Measurements from ENCODE around the gene ATP8A1.

ATP8A1 gene

DNA sequence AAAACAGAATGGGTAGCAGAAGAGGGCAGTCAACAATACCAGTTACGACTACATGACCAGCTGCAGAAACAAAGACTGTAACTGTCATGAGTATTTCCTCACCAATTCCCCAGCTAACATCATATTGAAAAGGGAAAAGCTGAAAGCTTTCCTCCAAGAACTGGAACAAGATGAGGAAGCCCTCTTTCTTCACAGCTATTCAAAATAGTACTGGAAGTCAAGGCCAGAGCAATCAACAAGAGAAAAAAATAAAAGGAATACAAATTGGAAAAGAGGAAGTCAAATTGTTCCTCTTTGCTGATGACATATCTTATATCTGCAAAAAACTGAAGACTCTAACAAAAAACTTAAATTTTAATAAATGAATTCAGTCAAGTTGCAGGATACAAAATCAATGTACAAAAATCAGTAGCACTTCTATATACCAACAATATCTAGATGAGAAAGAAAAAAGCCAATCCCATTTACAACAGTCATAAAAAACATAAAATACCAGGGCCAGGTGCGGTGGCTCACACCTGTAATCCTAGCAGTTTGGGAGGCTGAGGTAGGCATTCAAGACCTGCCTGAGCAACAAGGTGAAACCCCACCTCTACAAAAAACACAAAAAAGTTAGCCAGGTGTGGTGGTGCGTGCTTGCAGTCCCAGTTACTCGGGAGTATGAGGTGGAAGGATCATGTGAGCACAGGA, 125.4 kb downstream of the ATP8A1 start:
- TF ChIP-seq POLR2AphosphoS5 (IDR thresholded peaks at IDR 0.05; ENCODE audit: low read depth, low read length) (no peak), TAF1 (IDR thresholded peaks at IDR 0.05; ENCODE audit: low read depth, low read length) (no peak), POU2F2 (IDR thresholded peaks at IDR 0.05; ENCODE audit: low read depth, low read length) (no peak), SPI1 (IDR thresholded peaks at IDR 0.05; ENCODE audit: low read depth, low read length) (no peak), POLR2A (IDR thresholded peaks at IDR 0.05; ENCODE audit: low read depth, low read length) (no peak), PAX5 (IDR thresholded peaks at IDR 0.05; ENCODE audit: insufficient read depth, low read length, severe bottlenecking) (no peak)
- no peak for FAIRE-seq
- DNase-seq (ENCODE audit: insufficient read length, low spot score), result no peak

DNA sequence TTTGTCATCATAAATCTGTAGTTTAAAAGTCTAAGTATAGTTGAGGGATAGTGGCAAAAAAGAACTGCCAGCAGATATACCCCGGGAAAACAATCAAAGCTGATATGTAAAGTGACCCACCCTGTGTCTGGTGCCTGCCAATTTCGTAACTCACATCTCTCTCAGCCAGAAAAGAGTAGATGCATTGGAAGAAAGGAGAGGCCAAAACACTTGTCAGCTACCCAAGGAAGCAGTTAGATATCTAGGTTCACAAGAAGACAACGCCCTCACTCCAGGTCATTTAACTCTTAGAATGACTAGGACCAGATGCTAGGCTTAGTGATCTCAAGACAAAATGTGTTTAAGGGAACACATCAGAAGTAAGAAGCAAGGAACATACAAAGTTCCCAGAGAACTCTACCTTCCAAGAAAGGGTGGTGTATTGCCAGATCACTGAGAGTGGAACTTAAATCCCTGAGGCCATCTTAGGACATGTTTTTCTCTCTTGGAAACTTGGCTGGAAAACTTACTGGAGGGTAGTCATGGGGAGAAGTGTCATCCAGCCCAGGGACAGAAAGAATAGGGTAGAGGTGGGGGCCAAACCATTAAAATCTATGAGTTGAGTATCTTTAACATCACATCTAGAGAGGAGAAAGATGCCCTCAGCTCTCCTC, 133.7 kb downstream of the ATP8A1 start:
- FAIRE-seq (no peak), DNase-seq (ENCODE audit: insufficient read length, low spot score) (no peak)
- no peak for TF ChIP-seq POLR2AphosphoS5 (IDR thresholded peaks at IDR 0.05; ENCODE audit: low read depth, low read length)
- no peak for TF ChIP-seq PAX5 (IDR thresholded peaks at IDR 0.05; ENCODE audit: insufficient read depth, low read length, severe bottlenecking)
- TF ChIP-seq TAF1 (IDR thresholded peaks at IDR 0.05; ENCODE audit: low read depth, low read length), result no peak
- TF ChIP-seq POLR2A (IDR thresholded peaks at IDR 0.05; ENCODE audit: low read depth, low read length), result no peak
- TF ChIP-seq SPI1 (IDR thresholded peaks at IDR 0.05; ENCODE audit: low read depth, low read length), result no peak
- TF ChIP-seq POU2F2 (IDR thresholded peaks at IDR 0.05; ENCODE audit: low read depth, low read length), result no peak

DNA sequence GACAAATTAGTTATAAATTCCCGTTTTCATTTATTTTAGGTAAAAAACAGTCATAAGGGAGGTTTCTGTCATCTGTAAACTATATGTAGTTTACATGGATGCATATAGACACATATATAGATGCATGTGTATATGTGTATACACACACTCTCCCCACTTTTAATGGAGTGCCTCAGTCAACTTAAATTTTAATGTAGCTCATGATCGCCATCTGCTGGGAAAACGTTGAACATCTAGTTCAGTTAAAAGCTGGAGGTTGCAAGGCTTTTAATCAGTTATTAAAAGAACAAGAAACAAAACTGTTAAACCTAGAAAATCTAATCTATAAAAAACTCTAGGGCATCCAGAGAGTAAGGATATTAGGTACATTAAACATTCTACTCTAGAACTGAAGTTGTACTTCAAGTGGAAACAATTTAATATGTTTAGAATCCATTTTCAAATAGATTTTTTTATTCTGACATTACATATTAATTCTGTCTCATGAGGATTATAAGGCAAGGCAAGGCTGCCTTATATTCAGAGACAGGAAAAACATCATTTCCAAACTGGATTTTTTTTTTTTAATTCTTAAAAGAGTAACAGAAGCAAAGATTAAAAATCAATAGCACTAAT, 137.0 kb downstream of the ATP8A1 start:
- TF ChIP-seq PAX5 (IDR thresholded peaks at IDR 0.05; ENCODE audit: insufficient read depth, low read length, severe bottlenecking) (no peak), POLR2A (IDR thresholded peaks at IDR 0.05; ENCODE audit: low read depth, low read length) (no peak), SPI1 (IDR thresholded peaks at IDR 0.05; ENCODE audit: low read depth, low read length) (no peak), POLR2AphosphoS5 (IDR thresholded peaks at IDR 0.05; ENCODE audit: low read depth, low read length) (no peak), TAF1 (IDR thresholded peaks at IDR 0.05; ENCODE audit: low read depth, low read length) (no peak), POU2F2 (IDR thresholded peaks at IDR 0.05; ENCODE audit: low read depth, low read length) (no peak)
- DNase-seq (ENCODE audit: insufficient read length, low spot score) (no peak), FAIRE-seq (peak; percentile 85)

- FAIRE-seq, result peak; percentile 69
- TF ChIP-seq SPI1 (IDR thresholded peaks at IDR 0.05; ENCODE audit: low read depth, low read length), result no peak
- no peak for TF ChIP-seq POLR2AphosphoS5 (IDR thresholded peaks at IDR 0.05; ENCODE audit: low read depth, low read length)
- no peak for TF ChIP-seq TAF1 (IDR thresholded peaks at IDR 0.05; ENCODE audit: low read depth, low read length)
- TF ChIP-seq PAX5 (IDR thresholded peaks at IDR 0.05; ENCODE audit: insufficient read depth, low read length, severe bottlenecking), result no peak
- TF ChIP-seq POU2F2 (IDR thresholded peaks at IDR 0.05; ENCODE audit: low read depth, low read length), result no peak
- TF ChIP-seq POLR2A (IDR thresholded peaks at IDR 0.05; ENCODE audit: low read depth, low read length), result no peak
- DNase-seq (ENCODE audit: insufficient read length, low spot score), result no peak
These were observed 141.6 kb downstream of the ATP8A1 start for GRCh38 chr4:42515156-42515884.

DNA sequence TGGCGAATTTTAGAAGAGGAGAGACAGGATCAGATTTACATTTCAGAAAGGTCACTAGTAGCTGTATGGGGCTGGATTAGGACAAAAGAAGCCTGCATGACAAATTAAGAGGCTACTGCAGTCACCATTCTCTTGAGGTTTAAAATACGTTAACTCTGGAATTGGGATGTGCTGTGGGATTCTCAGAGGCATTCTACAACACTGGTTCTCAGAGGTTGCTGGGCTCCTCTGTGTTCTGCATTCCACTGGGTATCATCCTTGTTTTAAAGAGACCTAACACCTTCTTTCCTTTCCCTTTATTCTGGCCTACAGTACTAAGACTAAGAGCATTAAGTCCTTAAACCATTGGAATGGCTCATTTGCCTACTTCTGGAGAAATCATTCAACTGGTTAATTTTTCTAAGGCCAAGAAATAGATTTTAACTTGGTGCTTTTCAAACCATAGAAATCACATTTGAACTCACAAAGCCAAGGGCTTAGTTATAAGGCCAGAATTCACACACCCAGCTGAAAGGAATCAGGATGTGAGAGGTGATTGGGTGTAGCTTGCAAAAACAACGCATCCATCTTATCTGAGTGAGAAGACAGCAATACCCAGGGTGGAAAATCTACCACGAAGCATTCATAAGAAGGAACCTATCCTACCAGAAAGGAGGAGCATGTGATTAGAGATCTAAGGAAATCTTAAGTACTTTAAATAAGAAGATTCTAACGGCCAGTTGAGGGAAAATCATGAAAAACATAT, 143.0 kb downstream of the ATP8A1 start:
- DNase-seq (ENCODE audit: insufficient read length, low spot score) (no peak), FAIRE-seq (peak; percentile 56)
- TF ChIP-seq POLR2A (IDR thresholded peaks at IDR 0.05; ENCODE audit: low read depth, low read length) (no peak), POU2F2 (IDR thresholded peaks at IDR 0.05; ENCODE audit: low read depth, low read length) (no peak)

DNA sequence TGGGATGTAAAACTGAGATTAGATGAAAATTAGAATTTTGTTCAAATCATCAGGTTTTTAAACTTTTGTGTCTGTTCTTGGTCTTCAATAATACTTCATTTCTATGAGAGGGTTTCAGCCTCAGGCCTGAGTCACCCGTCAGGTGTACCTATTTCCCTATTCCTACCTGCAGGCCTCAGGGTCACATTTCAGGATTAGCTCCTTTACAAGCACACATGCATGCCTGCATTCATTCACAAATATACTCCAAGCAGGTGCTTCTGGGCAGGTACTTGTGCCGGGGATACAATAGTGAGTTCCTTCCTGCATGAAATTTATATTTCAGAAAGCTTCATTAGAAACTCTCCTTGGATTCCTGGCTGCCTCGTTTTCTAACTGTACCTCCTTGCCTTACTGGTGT, 144.7 kb downstream of the ATP8A1 start:
- DNase-seq (ENCODE audit: insufficient read length, low spot score) (no peak), FAIRE-seq (no peak)
- TF ChIP-seq POLR2A (IDR thresholded peaks at IDR 0.05; ENCODE audit: low read depth, low read length), result no peak
- no peak for TF ChIP-seq SPI1 (IDR thresholded peaks at IDR 0.05; ENCODE audit: low read depth, low read length)
- no peak for TF ChIP-seq POU2F2 (IDR thresholded peaks at IDR 0.05; ENCODE audit: low read depth, low read length)
- no peak for TF ChIP-seq PAX5 (IDR thresholded peaks at IDR 0.05; ENCODE audit: insufficient read depth, low read length, severe bottlenecking)
- no peak for TF ChIP-seq TAF1 (IDR thresholded peaks at IDR 0.05; ENCODE audit: low read depth, low read length)
- TF ChIP-seq POLR2AphosphoS5 (IDR thresholded peaks at IDR 0.05; ENCODE audit: low read depth, low read length), result no peak

DNA sequence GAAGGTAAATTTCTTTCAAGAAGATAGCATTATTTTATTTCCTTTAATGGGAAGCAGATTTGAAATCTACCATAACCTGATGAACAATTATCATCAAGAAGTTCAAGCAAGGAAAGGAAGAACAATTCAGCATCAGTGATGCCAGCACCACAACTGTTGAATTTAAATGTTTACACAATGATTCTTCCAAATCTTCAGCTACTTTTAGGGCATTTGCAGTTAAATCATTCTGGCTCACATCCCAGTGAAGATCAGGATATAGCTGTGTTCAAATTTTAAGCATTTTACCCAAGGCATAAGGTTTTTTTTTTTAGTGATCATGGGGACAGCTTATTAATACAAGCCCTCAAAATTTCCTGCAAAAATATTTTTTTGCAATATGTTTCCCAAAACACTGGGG, 146.7 kb downstream of the ATP8A1 start:
- FAIRE-seq (no peak), DNase-seq (ENCODE audit: insufficient read length, low spot score) (no peak)
- TF ChIP-seq TAF1 (IDR thresholded peaks at IDR 0.05; ENCODE audit: low read depth, low read length) (no peak), POLR2AphosphoS5 (IDR thresholded peaks at IDR 0.05; ENCODE audit: low read depth, low read length) (no peak), POU2F2 (IDR thresholded peaks at IDR 0.05; ENCODE audit: low read depth, low read length) (no peak), SPI1 (IDR thresholded peaks at IDR 0.05; ENCODE audit: low read depth, low read length) (no peak), POLR2A (IDR thresholded peaks at IDR 0.05; ENCODE audit: low read depth, low read length) (no peak), PAX5 (IDR thresholded peaks at IDR 0.05; ENCODE audit: insufficient read depth, low read length, severe bottlenecking) (no peak)

- DNase-seq (ENCODE audit: insufficient read length, low spot score), result no peak
- FAIRE-seq, result no peak
- TF ChIP-seq SPI1 (IDR thresholded peaks at IDR 0.05; ENCODE audit: low read depth, low read length), result no peak
- no peak for TF ChIP-seq POLR2A (IDR thresholded peaks at IDR 0.05; ENCODE audit: low read depth, low read length)
- TF ChIP-seq PAX5 (IDR thresholded peaks at IDR 0.05; ENCODE audit: insufficient read depth, low read length, severe bottlenecking), result no peak
These were observed 155.1 kb downstream of the ATP8A1 start for GRCh38 chr4:42501624-42502401.
